ENCODE measurements around the gene PKNOX2. TPM values are rescaled to one million over a fixed set of nuclear protein-coding genes. Genes with fewer than 3 reads are reported as not detected.

PKNOX2 gene
- total and polyA plus RNA-seq, 2 of the 4 experiments (the other 2 are of a cell fraction) = 0.72 to 2.3 TPM

DNA sequence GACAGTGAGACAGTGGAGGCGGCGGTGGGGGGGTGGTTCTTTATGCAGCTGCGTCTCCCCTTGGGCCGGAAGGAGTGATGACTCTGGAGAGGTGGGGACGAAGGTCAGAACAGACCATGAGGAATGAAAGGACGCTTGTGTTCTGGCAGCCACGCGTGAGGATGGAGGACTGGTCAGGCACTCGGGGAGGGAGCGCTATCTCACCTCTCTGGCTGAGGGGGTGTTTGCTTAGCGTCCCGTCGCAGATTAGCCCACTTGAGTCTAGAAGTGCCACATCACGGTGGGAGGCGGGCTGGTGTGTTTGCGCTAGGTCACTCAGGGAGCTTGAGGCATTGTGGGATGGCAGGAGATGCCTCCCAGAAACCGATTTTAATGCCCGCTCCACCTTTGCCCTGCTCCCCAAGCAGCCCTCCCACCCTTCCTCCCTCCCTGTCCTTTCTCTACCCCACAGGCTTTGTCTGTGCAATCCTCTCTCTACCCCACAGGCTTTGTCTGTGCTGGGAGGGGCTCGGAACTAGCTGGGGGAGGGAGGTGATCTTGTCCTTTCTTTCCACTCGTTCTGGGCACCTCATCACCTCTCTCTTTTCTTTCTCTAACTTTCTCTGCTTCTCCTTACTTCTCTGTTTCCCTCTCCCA lies 97.8 kb downstream of the PKNOX2 start:
- Histone ChIP-seq H3K18ac (ENCODE audit: low read depth, low read length) (peak overlapping the region; percentile 93), H4K91ac (ENCODE audit: insufficient read depth, low read depth, low read length) (peak overlapping the region; percentile 97), H2BK120ac (ENCODE audit: low read depth, low read length) (peak overlapping the region; percentile 98), H2AK5ac (ENCODE audit: low read depth, low read length) (peak overlapping the region; percentile 99), H3K4me3 (ENCODE audit: insufficient read depth, low read depth, low read length) (no peak overlapping the region), H3K27ac (ENCODE audit: insufficient read depth, low read length) (peak overlapping the region; percentile 92), H2BK5ac (ENCODE audit: low read depth, low read length, poor library complexity, severe bottlenecking) (peak overlapping the region; percentile 43), H3K79me1 (ENCODE audit: low read depth in 1 of 2, low read length in 2 of 2) (no peaks in the 10 kb centered on the region), H2BK20ac (ENCODE audit: low read depth, low read length) (peak overlapping the region; percentile 96), H3K4me2 (ENCODE audit: low read depth, low read length) (peak overlapping the region; percentile 18; the same call in 1 of the 2 replicates), H3K9me1 (ENCODE audit: insufficient read depth, low read length) (peaks cover 13% of the 10 kb centered on the region), H3K9me3 (ENCODE audit: control insufficient read depth, insufficient read depth, low read length) (no peaks in the 10 kb centered on the region), H4K8ac (ENCODE audit: low read depth in 2 of 2, low read length in 2 of 2) (peak overlapping the region; percentile 90 to 98; a peak in 3 of 4 replicates), H3K56ac (ENCODE audit: extremely low read depth, insufficient read depth, low read length) (peak overlapping the region; percentile 66; the same call in 1 of the 2 replicates), H2AFZ (replicated peaks; ENCODE audit: low read length, poor library complexity) (peak overlapping the region; percentile 78), H3K14ac (replicated peaks; ENCODE audit: low read depth, low read length) (peak overlapping the region; percentile 94), H4K20me1 (ENCODE audit: insufficient read depth, low read length) (no peaks in the 10 kb centered on the region), H3K23ac (ENCODE audit: low read depth, low read length) (peak overlapping the region; percentile 94), H3K9ac (ENCODE audit: low read depth, low read length) (peak overlapping the region; percentile 63), H3K36me3 (ENCODE audit: control insufficient read depth, insufficient read depth, low read length) (no peaks in the 10 kb centered on the region), H2BK15ac (ENCODE audit: low read depth, low read length) (peak overlapping the region; percentile 99), H3K4ac (ENCODE audit: low read depth, low read length) (peak overlapping the region; percentile 98), H4K5ac (ENCODE audit: low read depth, low read length) (peak overlapping the region; percentile 93), H3K27me3 (ENCODE audit: control insufficient read depth, insufficient read depth, low read length) (no peaks in the 10 kb centered on the region), H2AK9ac (replicated peaks; ENCODE audit: low read depth, low read length, poor library complexity) (peak overlapping the region; percentile 91), H3K4me1 (ENCODE audit: control insufficient read depth, insufficient read depth, low read length) (peaks cover 32% of the 10 kb centered on the region)
- BruUV-seq (replicated peaks) = no TSS peak
- ATAC-seq (ENCODE audit: low read depth) = no peak
- ChIA-PET POLR2A (ENCODE audit: unreplicated experiment) (interaction anchor here (0.5 kb wide), 1 partner anchor 273 kb away, joined by 3 read pairs; no protein-coding TSS in a partner anchor), CTCF (interaction anchor here (0.6 to 1.0 kb wide), 2 partner anchors 83 to 145 kb away, joined by 3 read pairs; no protein-coding TSS in a partner anchor)
- 80% methylated on average over 11 of the region's 20 CpGs; no CpG with 5 or more reads in 1 of the 2 experiments for WGBS, 2 experiments (ENCODE audit: extremely low coverage in 2 of 2, insufficient read length in 1 of 2)
- intact Hi-C loops (cut with micrococcal nuclease) (loop anchor here (5.0 to 10.0 kb wide), 3 partner anchors 85 to 610 kb away; no protein-coding TSS in a partner anchor), in situ Hi-C loops (cut with MboI; ENCODE audit: low sequenced_read_pairs) (no loop called here), dilution Hi-C loops (cut with HindIII; ENCODE audit: low sequenced_read_pairs, unreplicated experiment) (no loop called here)
- DNase-seq = no peak
- TF ChIP-seq POLR2A (IDR thresholded peaks at IDR 0.05; ENCODE audit: low read depth, low read length) = no peak
- TF ChIP-seq FOS (IDR thresholded peaks at IDR 0.05; ENCODE audit: low read depth, low read length) = no peak
- TF ChIP-seq MXI1 (IDR thresholded peaks at IDR 0.05; ENCODE audit: borderline replicate concordance, low read depth, low read length) = no peak
- no peak for TF ChIP-seq BHLHE40 (IDR thresholded peaks at IDR 0.05; ENCODE audit: low read depth, low read length)
- no peak for TF ChIP-seq RFX5 (IDR thresholded peaks at IDR 0.05; ENCODE audit: low read depth, low read length)
- no peak for TF ChIP-seq SMC3 (IDR thresholded peaks at IDR 0.05; ENCODE audit: low read depth, low read length)
- no peak for TF ChIP-seq ELK1 (IDR thresholded peaks at IDR 0.05; ENCODE audit: borderline replicate concordance, low read depth, low read length)
- no peak for TF ChIP-seq RCOR1 (IDR thresholded peaks at IDR 0.05; ENCODE audit: insufficient replicate concordance, low read length)
- no peak for TF ChIP-seq MAFK (IDR thresholded peaks at IDR 0.05; ENCODE audit: low read depth, low read length)
- TF ChIP-seq MAZ (IDR thresholded peaks at IDR 0.05; ENCODE audit: borderline replicate concordance, low read depth, low read length) = no peak
- TF ChIP-seq CHD1 (IDR thresholded peaks at IDR 0.05; ENCODE audit: low read depth, low read length) = no peak
- TF ChIP-seq NFE2L2 (IDR thresholded peaks at IDR 0.05; ENCODE audit: low read depth, low read length) = no peak
- no peak for TF ChIP-seq CTCF (conservative IDR thresholded peaks at IDR 0.05; ENCODE audit: low read depth, low read length)
- TF ChIP-seq CEBPB (IDR thresholded peaks at IDR 0.05; ENCODE audit: low read depth, low read length) = no peak
- TF ChIP-seq RAD21 (IDR thresholded peaks at IDR 0.05; ENCODE audit: low read length) = no peak

Data from IMR-90 (cell line).